ENCODE results near the gene ZNFX1.
A peak's percentile ranks its signal among the peaks of the same experiment; 100 is the strongest.

ZNFX1 gene

GRCh38 chr20:49278036-49278817, at the start of gene ZNFX1:
ZNFX1 (minus strand) TSS chr20:49278057; CDS start chr20:49275839, 2,218 bp downstream.
- peak; percentile 90 for DNase-seq (ENCODE audit: low read depth)
- TF ChIP-seq CTCF (IDR thresholded peaks at IDR 0.05; ENCODE audit: control insufficient read depth, insufficient read depth, low read depth, low read length, missing control alignments): no peak
- peak within 1 kb of the TSS; percentile 92 for H3K4me3 ChIP-seq (ENCODE audit: control insufficient read depth, low read depth, low read length)

- no peak for DNase-seq (ENCODE audit: low read depth)
- no peak overlapping the region for H3K4me3 ChIP-seq (ENCODE audit: control insufficient read depth, low read depth, low read length)
- no peak for TF ChIP-seq CTCF (IDR thresholded peaks at IDR 0.05; ENCODE audit: control insufficient read depth, insufficient read depth, low read depth, low read length, missing control alignments)
Measured at GRCh38 chr20:49326026-49326425, 48.2 kb upstream of the ZNFX1 start.

GRCh38 chr20:49324306-49324705, 46.4 kb upstream of the ZNFX1 start:
- H3K4me3 ChIP-seq (ENCODE audit: control insufficient read depth, low read depth, low read length): no peak overlapping the region
- no peak for TF ChIP-seq CTCF (IDR thresholded peaks at IDR 0.05; ENCODE audit: control insufficient read depth, insufficient read depth, low read depth, low read length, missing control alignments)
- DNase-seq (ENCODE audit: low read depth): no peak

GRCh38 chr20:49323622-49324238, 45.9 kb upstream of the ZNFX1 start:
- peak; percentile 57 for DNase-seq (ENCODE audit: low read depth)
- H3K4me3 ChIP-seq (ENCODE audit: control insufficient read depth, low read depth, low read length): no peak overlapping the region
- TF ChIP-seq CTCF (IDR thresholded peaks at IDR 0.05; ENCODE audit: control insufficient read depth, insufficient read depth, low read depth, low read length, missing control alignments): peak; percentile 53

- no peak for DNase-seq (ENCODE audit: low read depth)
- no peak overlapping the region for H3K4me3 ChIP-seq (ENCODE audit: control insufficient read depth, low read depth, low read length)
- TF ChIP-seq CTCF (IDR thresholded peaks at IDR 0.05; ENCODE audit: control insufficient read depth, insufficient read depth, low read depth, low read length, missing control alignments): peak; percentile 59
Measured at GRCh38 chr20:49320460-49320859, 42.6 kb upstream of the ZNFX1 start.

GRCh38 chr20:49319208-49319809, 41.5 kb upstream of the ZNFX1 start:
- TF ChIP-seq CTCF (IDR thresholded peaks at IDR 0.05; ENCODE audit: control insufficient read depth, insufficient read depth, low read depth, low read length, missing control alignments): no peak
- H3K4me3 ChIP-seq (ENCODE audit: control insufficient read depth, low read depth, low read length): no peak overlapping the region
- DNase-seq (ENCODE audit: low read depth): no peak
